ENCODE measurements around the gene CEP192.

DNA sequence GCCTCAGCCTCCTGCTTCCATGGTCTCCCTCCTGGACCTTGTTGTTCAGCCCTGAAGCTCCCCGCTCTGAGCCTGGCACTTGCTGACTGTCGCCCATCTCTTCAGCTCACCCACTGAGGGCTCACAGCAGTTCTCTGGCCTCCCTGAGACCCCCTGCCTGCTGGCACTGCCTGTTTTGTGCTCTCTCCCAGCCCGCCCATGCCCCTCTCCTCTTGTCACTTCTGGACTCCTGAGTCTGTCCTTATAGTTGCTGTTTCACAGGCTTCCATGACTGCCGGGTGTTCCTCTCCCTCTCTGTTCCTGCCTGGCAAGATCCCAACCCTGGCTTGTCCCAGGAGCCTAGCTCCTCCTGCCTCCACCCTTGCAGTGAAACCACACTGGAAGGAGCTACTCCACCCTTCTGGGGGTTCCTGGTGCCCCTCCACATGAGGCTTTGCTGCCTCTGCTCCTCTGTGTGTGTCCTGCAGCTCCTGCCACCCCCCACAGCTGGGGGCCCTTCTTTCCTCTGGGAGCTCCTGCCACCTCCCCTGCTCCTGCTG, 110.6 kb downstream of the CEP192 start:
- TF ChIP-seq CTCF (IDR thresholded peaks at IDR 0.05) (no peak), RCOR1 (IDR thresholded peaks at IDR 0.05; ENCODE audit: low read length) (no peak), CHD2 (IDR thresholded peaks at IDR 0.05; ENCODE audit: low read length, partially characterized antibody) (no peak), MXI1 (IDR thresholded peaks at IDR 0.05; ENCODE audit: low read depth, low read length) (no peak), EZH2phosphoT487 (IDR thresholded peaks at IDR 0.05; ENCODE audit: borderline replicate concordance, low read depth) (no peak), YY1 (IDR thresholded peaks at IDR 0.05; ENCODE audit: low read depth) (no peak), POLR2AphosphoS5 (IDR thresholded peaks at IDR 0.05; ENCODE audit: low read depth, low read length) (no peak), PBX3 (IDR thresholded peaks at IDR 0.05) (no peak)

Measured in SK-N-SH (cell line).